Measurements from ENCODE around the gene SMARCA4.

The SMARCA4 gene

DNA sequence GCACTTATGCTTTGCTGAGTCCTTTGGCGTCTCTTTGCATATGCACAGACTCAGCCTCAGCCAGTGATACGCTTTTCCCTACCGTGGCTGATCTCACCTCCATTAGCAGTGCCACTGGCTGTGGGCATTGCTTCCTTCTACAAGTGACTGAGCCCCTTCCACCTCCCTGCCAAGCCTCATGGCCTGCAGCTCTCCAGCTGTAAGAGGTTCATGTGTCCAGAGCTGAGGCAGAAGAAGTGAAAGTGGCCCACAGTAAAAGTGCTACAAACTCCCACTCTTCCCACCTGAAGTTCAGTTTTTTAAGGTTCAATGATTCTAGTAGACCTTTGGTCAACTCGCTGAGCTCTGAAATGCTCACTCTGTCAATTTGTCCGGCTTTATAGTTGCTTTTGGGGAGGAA, 44.7 kb downstream of the SMARCA4 start:
- TF ChIP-seq, protein P1, sequence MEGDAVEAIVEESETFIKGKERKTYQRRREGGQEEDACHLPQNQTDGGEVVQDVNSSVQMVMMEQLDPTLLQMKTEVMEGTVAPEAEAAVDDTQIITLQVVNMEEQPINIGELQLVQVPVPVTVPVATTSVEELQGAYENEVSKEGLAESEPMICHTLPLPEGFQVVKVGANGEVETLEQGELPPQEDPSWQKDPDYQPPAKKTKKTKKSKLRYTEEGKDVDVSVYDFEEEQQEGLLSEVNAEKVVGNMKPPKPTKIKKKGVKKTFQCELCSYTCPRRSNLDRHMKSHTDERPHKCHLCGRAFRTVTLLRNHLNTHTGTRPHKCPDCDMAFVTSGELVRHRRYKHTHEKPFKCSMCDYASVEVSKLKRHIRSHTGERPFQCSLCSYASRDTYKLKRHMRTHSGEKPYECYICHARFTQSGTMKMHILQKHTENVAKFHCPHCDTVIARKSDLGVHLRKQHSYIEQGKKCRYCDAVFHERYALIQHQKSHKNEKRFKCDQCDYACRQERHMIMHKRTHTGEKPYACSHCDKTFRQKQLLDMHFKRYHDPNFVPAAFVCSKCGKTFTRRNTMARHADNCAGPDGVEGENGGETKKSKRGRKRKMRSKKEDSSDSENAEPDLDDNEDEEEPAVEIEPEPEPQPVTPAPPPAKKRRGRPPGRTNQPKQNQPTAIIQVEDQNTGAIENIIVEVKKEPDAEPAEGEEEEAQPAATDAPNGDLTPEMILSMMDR (conservative IDR thresholded peaks at IDR 0.05; ENCODE audit: low read depth, low read length) = no peak
- no peak overlapping the region for H3K4me3 ChIP-seq (ENCODE audit: low read depth, low read length)
- DNase-seq (ENCODE audit: low read depth) = no peak

DNA sequence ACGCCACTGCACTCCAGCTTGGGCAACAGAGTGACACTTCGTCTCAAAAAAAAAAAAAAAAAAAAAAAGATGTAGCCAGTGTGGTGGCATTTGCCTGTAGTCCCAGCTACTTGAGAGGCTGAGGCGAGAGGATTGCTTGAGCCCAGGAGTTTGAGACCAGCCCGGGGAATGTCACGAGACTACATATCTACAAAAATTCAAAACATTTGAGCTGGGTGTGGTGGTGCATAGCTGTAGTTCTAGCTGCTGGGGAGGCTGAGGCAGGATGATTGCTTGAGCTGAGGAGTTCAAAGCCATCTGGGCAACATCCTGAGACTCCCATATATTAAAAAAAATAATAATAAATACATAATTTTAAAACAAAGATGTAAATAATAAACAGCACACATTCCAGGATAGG, 46.6 kb downstream of the SMARCA4 start:
- H3K4me3 ChIP-seq (ENCODE audit: low read depth, low read length) = no peak overlapping the region
- DNase-seq (ENCODE audit: low read depth) = no peak
- TF ChIP-seq, protein P1 (conservative IDR thresholded peaks at IDR 0.05; ENCODE audit: low read depth, low read length) = no peak

GRCh38 chr19:11007962-11008532, 47.2 kb downstream of the SMARCA4 start:
- TF ChIP-seq, protein P1 (conservative IDR thresholded peaks at IDR 0.05; ENCODE audit: low read depth, low read length) = no peak

DNA sequence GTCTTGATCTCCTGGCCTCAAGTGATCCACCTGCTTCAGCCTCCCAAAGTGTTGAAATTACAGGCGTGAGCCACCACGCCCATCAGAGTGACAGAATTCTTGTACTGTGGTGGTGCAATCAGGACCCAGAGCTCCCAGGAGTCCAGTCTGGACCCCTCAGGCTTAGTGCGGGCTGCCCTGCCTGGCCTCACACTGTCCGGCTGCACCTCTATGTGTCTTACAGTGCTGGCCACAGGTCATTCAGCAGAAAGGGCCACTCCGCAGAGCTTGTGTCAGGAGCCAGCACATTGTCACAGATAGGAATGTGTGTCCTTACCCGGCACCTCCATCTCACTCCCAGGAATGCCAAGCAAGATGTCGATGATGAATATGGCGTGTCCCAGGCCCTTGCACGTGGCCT, 49.2 kb downstream of the SMARCA4 start:
- H3K4me3 ChIP-seq (ENCODE audit: low read depth, low read length) = no peak overlapping the region
- TF ChIP-seq, protein P1 (conservative IDR thresholded peaks at IDR 0.05; ENCODE audit: low read depth, low read length) = no peak
- no peak for DNase-seq (ENCODE audit: low read depth)

More at GRCh38 chr19:11007962-11008532, 47.2 kb downstream of the SMARCA4 start:
- DNase-seq (ENCODE audit: low read depth) = no peak
- H3K4me3 ChIP-seq (ENCODE audit: low read depth, low read length) = no peak overlapping the region

DNA sequence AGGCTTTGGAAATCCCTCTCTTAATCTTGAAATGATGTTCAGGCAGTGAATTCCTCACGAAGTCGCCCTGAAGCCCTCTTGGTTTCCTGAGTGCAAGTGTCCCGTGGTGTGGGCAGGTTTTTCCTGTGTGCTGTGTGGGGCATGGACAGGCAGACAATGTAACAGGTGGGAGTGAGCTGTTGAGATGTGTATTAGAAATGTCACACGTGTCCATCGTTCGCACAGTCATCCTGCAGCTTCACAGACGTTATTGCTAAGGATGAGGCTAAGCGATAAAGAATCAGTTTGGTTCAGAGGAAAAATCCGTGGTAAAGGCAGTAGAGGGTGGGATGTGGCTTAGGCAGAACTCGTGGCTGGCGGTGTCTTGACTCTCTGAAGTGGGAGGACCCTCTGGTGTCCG, 51.7 kb downstream of the SMARCA4 start:
- no peak for DNase-seq (ENCODE audit: low read depth)
- no peak overlapping the region for H3K4me3 ChIP-seq (ENCODE audit: low read depth, low read length)
- TF ChIP-seq, protein P1 (conservative IDR thresholded peaks at IDR 0.05; ENCODE audit: low read depth, low read length) = no peak

- TF ChIP-seq, protein P1 (conservative IDR thresholded peaks at IDR 0.05; ENCODE audit: low read depth, low read length) = no peak
- no peak overlapping the region for H3K4me3 ChIP-seq (ENCODE audit: low read depth, low read length)
- DNase-seq (ENCODE audit: low read depth) = no peak
Observed at GRCh38 chr19:11013771-11014170, 52.9 kb downstream of the SMARCA4 start.

DNA sequence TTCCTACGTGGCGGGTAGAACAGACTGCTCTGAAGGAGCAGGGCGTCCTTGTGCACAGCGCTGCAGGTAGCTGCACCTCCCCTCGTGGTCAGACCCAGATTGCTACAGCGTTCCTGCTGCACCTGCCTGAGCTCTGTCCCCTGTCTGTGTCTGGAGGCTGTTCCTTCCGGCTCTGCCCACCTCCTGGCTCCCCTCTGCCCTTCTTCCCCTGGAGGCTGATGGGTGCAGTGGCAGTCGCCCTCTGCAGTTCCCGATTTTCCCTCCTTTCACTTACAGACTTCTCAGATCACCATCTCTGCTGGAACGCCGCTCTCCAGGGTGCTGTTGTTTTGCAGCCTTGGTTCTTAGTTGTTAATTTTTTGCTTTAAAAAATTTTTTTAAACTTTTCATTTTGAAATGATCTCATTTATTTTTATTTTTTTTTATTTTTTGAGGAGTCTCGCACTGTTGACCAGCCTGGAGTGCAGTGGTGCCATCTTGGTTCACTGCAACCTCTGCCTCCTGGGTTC, 53.6 kb downstream of the SMARCA4 start:
- TF ChIP-seq, protein P1 (conservative IDR thresholded peaks at IDR 0.05; ENCODE audit: low read depth, low read length) = peak; percentile 28
- DNase-seq (ENCODE audit: low read depth) = no peak
- no peak overlapping the region for H3K4me3 ChIP-seq (ENCODE audit: low read depth, low read length)
